HEK293 (cell line): ENCODE results near the gene ST8SIA5.

ENCODE experiments used
- CTCF ChIA-PET: fragments of 350-600 bp; formaldehyde crosslinking; extraction: SDS; loops from one replicate; lab custom pipeline; 2021; ENCODE audit warnings: antibody characterized with exemption; lab: Yijun Ruan, JAX
- POLR2A ChIA-PET: fragments of 300-600 bp; formaldehyde crosslinking; extraction: SDS; loops from one replicate; lab custom pipeline; 2020; ENCODE audit warnings: antibody characterized with exemption, inconsistent platforms; lab: Yijun Ruan, JAX
- H3K27ac ChIP-seq: fragments of 200-500 bp; sonication (Bioruptor generic); 2 replicates; pipeline ENCODE4 v1.5.1; 2014; ENCODE audit warnings: low read depth, low read length, control low read depth, inconsistent platforms; ENCODE audit errors: extremely low read depth
- H3K36me3 ChIP-seq, 2 experiments: fragments of 200-500 bp in 1 of 2; sonication (Bioruptor generic) in 1 of 2; 1 replicate in 1 of 2; 2 replicates in 1 of 2; pipeline ENCODE4 v1.5.1; 2014 to 2017; ENCODE audit warnings: inconsistent platforms in 2 of 2, low read length in 2 of 2; ENCODE audit not compliant: control insufficient read depth in 2 of 2, insufficient read depth in 1 of 2
- H3K4me1 ChIP-seq: fragments of 200-500 bp; sonication (Bioruptor generic); 2 replicates; pipeline ENCODE4 v1.5.1; 2014; ENCODE audit warnings: mild to moderate bottlenecking, low read length, inconsistent platforms; ENCODE audit not compliant: control insufficient read depth, insufficient read depth
- H3K4me3 ChIP-seq: 2 replicates; pipeline ENCODE4 v1.5.1; 2011; ENCODE audit warnings: low read depth, mild to moderate bottlenecking, control low read depth, low read length, moderate library complexity
- H3K9me3 ChIP-seq: fragments of 200-500 bp; sonication (Bioruptor generic); 2 replicates; pipeline ENCODE4 v1.5.1; 2014; ENCODE audit warnings: low read depth, low read length, inconsistent platforms; ENCODE audit not compliant: control insufficient read depth, insufficient read depth
- ELK4 ChIP-seq: IDR thresholded peaks from 2 replicates; pipeline ENCODE4 v1.6.1; 2011; ENCODE audit warnings: mild to moderate bottlenecking, low read depth, low read length, borderline replicate concordance
- HOXC10 ChIP-seq: sonication (generic); formaldehyde crosslinking; IDR thresholded peaks from 2 replicates; pipeline ENCODE4 v1.8.1; 2023; ENCODE audit warnings: mild to moderate bottlenecking, missing genetic modification reagents
- KLF16 ChIP-seq: fragments of 450-650 bp; formaldehyde crosslinking; IDR thresholded peaks from 2 replicates; pipeline ENCODE4 v1.5.1; 2017; ENCODE audit warnings: missing biosample characterization, missing genetic modification characterization
- KLF7 ChIP-seq: fragments of 450-650 bp; formaldehyde crosslinking; IDR thresholded peaks from 2 replicates; pipeline ENCODE4 v1.5.1; 2016; ENCODE audit warnings: missing biosample characterization, missing genetic modification characterization, borderline replicate concordance
- PRDM2 ChIP-seq: fragments of 450-650 bp; formaldehyde crosslinking; IDR thresholded peaks from 2 replicates; pipeline ENCODE4 v1.5.1; 2016; ENCODE audit warnings: missing biosample characterization, missing genetic modification characterization, borderline replicate concordance
- SALL2 ChIP-seq: fragments of 450-650 bp; formaldehyde crosslinking; IDR thresholded peaks from 2 replicates; pipeline ENCODE4 v1.5.0; 2017; ENCODE audit warnings: missing biosample characterization, mild to moderate bottlenecking, missing genetic modification characterization, borderline replicate concordance
- ZBTB10 ChIP-seq: fragments of 450-650 bp; formaldehyde crosslinking; IDR thresholded peaks from 2 replicates; pipeline ENCODE4 v1.5.1; 2016; ENCODE audit warnings: missing biosample characterization, missing genetic modification characterization
- ZFP3 ChIP-seq: fragments of 450-650 bp; formaldehyde crosslinking; IDR thresholded peaks from 2 replicates; pipeline ENCODE4 v1.5.1; 2016; ENCODE audit warnings: low read depth, missing biosample characterization, missing genetic modification characterization
- ZNF146 ChIP-seq: fragments of 450-650 bp; formaldehyde crosslinking; IDR thresholded peaks from 2 replicates; pipeline ENCODE4 v1.5.1; 2016; ENCODE audit warnings: missing biosample characterization, missing genetic modification characterization
- ZNF292 ChIP-seq: fragments of 450-650 bp; formaldehyde crosslinking; IDR thresholded peaks from 2 replicates; pipeline ENCODE4 v1.5.1; 2016; ENCODE audit warnings: low read depth, missing biosample characterization, missing genetic modification characterization, borderline replicate concordance
- ZNF302 ChIP-seq: fragments of 450-650 bp; formaldehyde crosslinking; IDR thresholded peaks from 2 replicates; pipeline ENCODE4 v1.5.1; 2016; ENCODE audit warnings: missing biosample characterization, missing genetic modification characterization, low read depth
- ZNF350 ChIP-seq: fragments of 450-650 bp; formaldehyde crosslinking; IDR thresholded peaks from 2 replicates; pipeline ENCODE4 v1.5.0; 2017; ENCODE audit warnings: missing biosample characterization, mild to moderate bottlenecking, missing genetic modification characterization
- ZNF423 ChIP-seq: fragments of 450-650 bp; formaldehyde crosslinking; IDR thresholded peaks from 2 replicates; pipeline ENCODE4 v1.5.1; 2016; ENCODE audit warnings: missing biosample characterization, missing genetic modification characterization
- ZNF501 ChIP-seq: fragments of 450-650 bp; formaldehyde crosslinking; IDR thresholded peaks from 2 replicates; pipeline ENCODE4 v1.5.1; 2016; ENCODE audit warnings: missing biosample characterization, missing genetic modification characterization
- ZNF510 ChIP-seq: fragments of 450-650 bp; formaldehyde crosslinking; IDR thresholded peaks from 2 replicates; pipeline ENCODE4 v1.5.1; 2018; ENCODE audit warnings: mild to moderate bottlenecking, missing genetic modification characterization, missing biosample characterization; ENCODE audit not compliant: insufficient replicate concordance
- ZNF514 ChIP-seq: fragments of 450-650 bp; formaldehyde crosslinking; IDR thresholded peaks from 2 replicates; pipeline ENCODE4 v1.5.1; 2016; ENCODE audit warnings: missing biosample characterization, missing genetic modification characterization
- ZNF555 ChIP-seq: fragments of 450-650 bp; formaldehyde crosslinking; conservative IDR thresholded peaks from 2 replicates; pipeline ENCODE4 v1.5.1; 2017; ENCODE audit warnings: missing biosample characterization, mild to moderate bottlenecking, missing genetic modification characterization, inconsistent platforms
- ZNF561 ChIP-seq: fragments of 450-650 bp; IDR thresholded peaks from 2 replicates; pipeline ENCODE4 v1.5.1; 2018; ENCODE audit warnings: missing biosample characterization, missing genetic modification characterization, borderline replicate concordance
- ZNF596 ChIP-seq: fragments of 450-650 bp; IDR thresholded peaks from 2 replicates; pipeline ENCODE4 v1.5.0; 2018; ENCODE audit warnings: missing biosample characterization, mild to moderate bottlenecking, missing genetic modification characterization, moderate library complexity
- ZNF600 ChIP-seq: fragments of 450-650 bp; formaldehyde crosslinking; IDR thresholded peaks from 2 replicates; pipeline ENCODE4 v1.5.1; 2016; ENCODE audit warnings: missing biosample characterization, missing genetic modification characterization
- ZNF623 ChIP-seq: fragments of 450-650 bp; formaldehyde crosslinking; IDR thresholded peaks from 2 replicates; pipeline ENCODE4 v1.5.1; 2016; ENCODE audit warnings: missing biosample characterization, missing genetic modification characterization
- ZNF629 ChIP-seq: fragments of 450-650 bp; formaldehyde crosslinking; IDR thresholded peaks from 2 replicates; pipeline ENCODE4 v1.5.1; 2017; ENCODE audit warnings: missing biosample characterization, missing genetic modification characterization
- ZNF639 ChIP-seq: fragments of 450-650 bp; formaldehyde crosslinking; IDR thresholded peaks from 2 replicates; pipeline ENCODE4 v1.5.1; 2016; ENCODE audit warnings: missing biosample characterization, missing genetic modification characterization
- ZNF658 ChIP-seq: fragments of 450-650 bp; formaldehyde crosslinking; IDR thresholded peaks from 2 replicates; pipeline ENCODE4; 2016; ENCODE audit warnings: missing biosample characterization, missing genetic modification characterization
- ZNF776 ChIP-seq: fragments of 450-650 bp; formaldehyde crosslinking; IDR thresholded peaks from 2 replicates; pipeline ENCODE4 v1.5.0; 2017; ENCODE audit warnings: missing biosample characterization, missing genetic modification characterization, borderline replicate concordance
- ZNF843 ChIP-seq: fragments of 450-650 bp; formaldehyde crosslinking; IDR thresholded peaks from 2 replicates; pipeline ENCODE4 v1.5.1; 2016; ENCODE audit warnings: missing biosample characterization, missing genetic modification characterization

ST8SIA5 gene

GRCh38 chr18:46716336-46716735 lies 40.5 kb downstream of the ST8SIA5 start:
- ChIA-PET POLR2A (no interaction called here), CTCF (no interaction called here)
- no peak for TF ChIP-seq ZNF350 (tag by site-specific recombination)
- TF ChIP-seq ZBTB10 (tag by site-specific recombination): no peak
- no peak for TF ChIP-seq ZFP3 (tag by site-specific recombination)
- TF ChIP-seq ZNF600 (tag by site-specific recombination): no peak
- TF ChIP-seq ZNF423 (tag by site-specific recombination): no peak
- no peak for TF ChIP-seq ZNF629 (tag by site-specific recombination)
- TF ChIP-seq ZNF596: no peak
- TF ChIP-seq ZNF514 (tag by site-specific recombination): no peak
- TF ChIP-seq ZNF776 (tag by site-specific recombination): no peak
- TF ChIP-seq ZNF510 (tag by site-specific recombination): no peak
- TF ChIP-seq KLF7 (tag by site-specific recombination): no peak
- TF ChIP-seq ZNF501 (tag by site-specific recombination): no peak
- no peak for TF ChIP-seq ZNF658
- no peak for TF ChIP-seq ZNF843
- no peak for TF ChIP-seq ZNF292 (tag by site-specific recombination)
- TF ChIP-seq PRDM2 (tag by site-specific recombination): no peak
- no peak for TF ChIP-seq ZNF561 (tag by site-specific recombination)
- H3K4me3 ChIP-seq: no peak overlapping the region
- no peaks in the 10 kb centered on the region for H3K4me1 ChIP-seq
- H3K36me3 ChIP-seq: no peaks in the 10 kb centered on the region
- H3K27ac ChIP-seq: no peak overlapping the region
- H3K9me3 ChIP-seq: no peaks in the 10 kb centered on the region

- Histone ChIP-seq H3K27ac (no peak overlapping the region), H3K36me3 (no peaks in the 10 kb centered on the region), H3K9me3 (no peaks in the 10 kb centered on the region), H3K4me1 (no peaks in the 10 kb centered on the region)
- POLR2A ChIA-PET: no interaction called here
- TF ChIP-seq KLF16 (tag by site-specific recombination): no peak
- no peak for TF ChIP-seq ZNF302 (tag by site-specific recombination)
- no peak for TF ChIP-seq SALL2
- no peak for TF ChIP-seq ZNF146 (tag by site-specific recombination)
- TF ChIP-seq ZNF555: no peak
- TF ChIP-seq HOXC10: no peak
- no peak for TF ChIP-seq ELK4
- no peak for TF ChIP-seq ZNF623 (tag by site-specific recombination)
- TF ChIP-seq ZNF639 (tag by site-specific recombination): no peak
- TF ChIP-seq, all 188 proteins: peak for 0
- CTCF ChIA-PET: interaction anchor here (0.7 kb wide), 1 partner anchor 349 kb away, joined by 5 read pairs; no protein-coding TSS in a partner anchor
- H3K4me3 ChIP-seq: no peak overlapping the region
Observed at GRCh38 chr18:46715062-46715461, 41.8 kb downstream of the ST8SIA5 start.
